ENCODE data around the gene HENMT1. TPM values are rescaled to one million over a fixed set of nuclear protein-coding genes. Genes with fewer than 3 reads are reported as not detected.

The HENMT1 gene
- total and polyA plus RNA-seq, 2 experiments from 2014 or later, result 7.2 to 7.6 TPM

GRCh38 chr1:108617724-108618056 is 43.2 kb downstream of the HENMT1 start:
- no peaks in the 10 kb centered on the region for H4K20me1 ChIP-seq (ENCODE audit: insufficient read depth)
- DNase-seq, result no peak
- TF ChIP-seq EZH2 (IDR thresholded peaks at IDR 0.05; ENCODE audit: insufficient read depth, poor library complexity, severe bottlenecking) (no peak), EZH2phosphoT487 (IDR thresholded peaks at IDR 0.05; ENCODE audit: insufficient read depth, low read depth) (no peak)
- no peak overlapping the region for H3K9ac ChIP-seq
- H3K4me3 ChIP-seq, result no peak overlapping the region
- no peak overlapping the region for H3K27ac ChIP-seq
- WGBS, 2 experiments (ENCODE audit: low coverage in 1 of 2, low lambda C conversion rate in 2 of 2, missing lambda C conversion rate in 2 of 2), result 94 to 96% methylated on average over 2 of the region's 2 CpGs
- no peak overlapping the region for H2AFZ ChIP-seq
- H3K9me3 ChIP-seq (ENCODE audit: low read depth), result no peaks in the 10 kb centered on the region
- no peaks in the 10 kb centered on the region for H3K4me1 ChIP-seq (ENCODE audit: insufficient read depth)
- H3K27me3 ChIP-seq (replicated peaks; ENCODE audit: insufficient read depth), result no peaks in the 10 kb centered on the region
- in situ Hi-C loops (cut with MboI), result no loop called here
- no peak overlapping the region for H3K4me2 ChIP-seq (ENCODE audit: unreplicated experiment)
- no peaks in the 10 kb centered on the region for H3K9me2 ChIP-seq (ENCODE audit: insufficient read depth)
- no peaks in the 10 kb centered on the region for H3K79me2 ChIP-seq (ENCODE audit: insufficient read depth)
- no peaks in the 10 kb centered on the region for H3F3A ChIP-seq (ENCODE audit: insufficient read depth)
- H3K36me3 ChIP-seq (ENCODE audit: low read depth), result no peaks in the 10 kb centered on the region

DNA sequence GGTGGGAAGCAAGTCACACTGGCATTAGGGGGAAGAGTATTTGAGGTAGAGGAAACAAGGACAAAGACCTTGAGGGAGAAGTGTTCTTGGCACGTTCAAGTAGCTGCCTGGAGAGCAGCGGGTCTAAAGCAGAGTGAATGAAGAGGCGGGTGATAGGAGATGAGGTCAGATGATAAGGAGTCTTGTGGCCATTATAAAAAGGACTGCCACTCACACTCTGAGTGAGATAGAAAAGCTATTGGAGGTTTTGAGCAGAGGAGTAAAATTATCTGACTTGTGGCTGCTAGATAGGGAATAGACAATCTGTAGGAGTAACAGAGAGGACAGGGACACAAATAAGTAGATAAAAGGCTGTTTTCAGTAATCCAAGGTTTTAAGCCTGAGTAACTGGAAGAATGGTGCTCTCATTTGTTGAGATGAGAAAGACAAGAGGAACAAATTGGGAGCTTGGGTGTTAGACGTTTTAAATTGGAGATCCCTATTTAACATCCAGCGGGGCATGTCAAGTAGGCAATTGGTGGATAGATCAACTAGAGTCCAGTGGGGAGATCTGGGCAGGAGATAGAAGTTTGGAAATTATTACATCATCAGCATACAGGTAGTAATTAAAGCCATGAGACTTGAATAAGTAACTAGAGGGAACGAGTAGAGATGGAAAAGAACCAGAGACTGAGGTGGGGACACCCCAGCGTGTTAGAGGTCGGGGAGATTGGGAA is 43.7 kb downstream of the HENMT1 start:
- Histone ChIP-seq H3K27me3 (replicated peaks; ENCODE audit: insufficient read depth) (no peaks in the 10 kb centered on the region), H3K4me2 (ENCODE audit: unreplicated experiment) (no peak overlapping the region), H3F3A (ENCODE audit: insufficient read depth) (no peaks in the 10 kb centered on the region), H3K9ac (no peak overlapping the region), H3K4me3 (no peak overlapping the region), H3K27ac (no peak overlapping the region), H3K79me2 (ENCODE audit: insufficient read depth) (no peaks in the 10 kb centered on the region), H3K4me1 (ENCODE audit: insufficient read depth) (no peaks in the 10 kb centered on the region), H3K9me2 (ENCODE audit: insufficient read depth) (no peaks in the 10 kb centered on the region), H3K36me3 (ENCODE audit: low read depth) (no peaks in the 10 kb centered on the region), H3K9me3 (ENCODE audit: low read depth) (no peaks in the 10 kb centered on the region), H2AFZ (no peak overlapping the region), H4K20me1 (ENCODE audit: insufficient read depth) (no peaks in the 10 kb centered on the region)
- in situ Hi-C loops (cut with MboI), result no loop called here
- WGBS, 2 experiments (ENCODE audit: low coverage in 1 of 2, low lambda C conversion rate in 2 of 2, missing lambda C conversion rate in 2 of 2), result 97 to 99% methylated on average over 8 of the region's 8 CpGs
- TF ChIP-seq EZH2phosphoT487 (IDR thresholded peaks at IDR 0.05; ENCODE audit: insufficient read depth, low read depth) (no peak), EZH2 (IDR thresholded peaks at IDR 0.05; ENCODE audit: insufficient read depth, poor library complexity, severe bottlenecking) (no peak)
- no peak for DNase-seq

- in situ Hi-C loops (cut with MboI), result no loop called here
- H3K9me2 ChIP-seq (ENCODE audit: insufficient read depth), result no peaks in the 10 kb centered on the region
- no peaks in the 10 kb centered on the region for H3F3A ChIP-seq (ENCODE audit: insufficient read depth)
- H4K20me1 ChIP-seq (ENCODE audit: insufficient read depth), result no peaks in the 10 kb centered on the region
- no peak overlapping the region for H3K4me3 ChIP-seq
- no peak overlapping the region for H3K27ac ChIP-seq
- H3K9me3 ChIP-seq (ENCODE audit: low read depth), result no peaks in the 10 kb centered on the region
- no peak overlapping the region for H2AFZ ChIP-seq
- DNase-seq, result no peak
- 38 to 42% methylated on average over 2 of the region's 2 CpGs for WGBS, 2 experiments (ENCODE audit: low coverage in 1 of 2, low lambda C conversion rate in 2 of 2, missing lambda C conversion rate in 2 of 2)
- no peak for TF ChIP-seq EZH2 (IDR thresholded peaks at IDR 0.05; ENCODE audit: insufficient read depth, poor library complexity, severe bottlenecking)
- TF ChIP-seq EZH2phosphoT487 (IDR thresholded peaks at IDR 0.05; ENCODE audit: insufficient read depth, low read depth), result no peak
- no peaks in the 10 kb centered on the region for H3K36me3 ChIP-seq (ENCODE audit: low read depth)
- H3K9ac ChIP-seq, result no peak overlapping the region
- H3K27me3 ChIP-seq (replicated peaks; ENCODE audit: insufficient read depth), result no peaks in the 10 kb centered on the region
- H3K4me1 ChIP-seq (ENCODE audit: insufficient read depth), result no peaks in the 10 kb centered on the region
- H3K79me2 ChIP-seq (ENCODE audit: insufficient read depth), result no peaks in the 10 kb centered on the region
- no peak overlapping the region for H3K4me2 ChIP-seq (ENCODE audit: unreplicated experiment)
Observed at GRCh38 chr1:108615544-108615943, 45.3 kb downstream of the HENMT1 start.

DNA sequence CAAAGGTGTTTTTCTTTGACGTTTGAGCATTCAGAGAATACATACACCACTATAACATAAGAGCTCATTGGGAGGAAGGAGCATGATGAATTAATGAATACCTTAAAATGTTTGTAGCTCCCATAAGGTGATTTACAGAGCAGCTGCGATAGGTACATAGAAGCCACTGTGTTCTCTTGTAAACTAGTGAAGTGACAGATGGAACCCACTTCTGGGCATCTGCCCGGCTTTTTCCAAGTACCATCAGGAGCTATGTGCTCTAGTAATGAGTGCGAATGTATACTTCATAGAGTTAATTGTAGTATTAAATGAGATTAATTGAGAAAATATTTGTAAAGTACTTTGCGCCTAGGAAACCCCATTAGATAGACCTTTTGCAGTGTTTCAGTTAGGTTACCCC is 48.4 kb downstream of the HENMT1 start:
- 90 to 91% methylated on average over 5 of the region's 5 CpGs for WGBS, 2 experiments (ENCODE audit: low coverage in 1 of 2, low lambda C conversion rate in 2 of 2, missing lambda C conversion rate in 2 of 2)

More for the DNA sequence above, 48.4 kb downstream of the HENMT1 start:
- in situ Hi-C loops (cut with MboI), result no loop called here
- Histone ChIP-seq H3F3A (ENCODE audit: insufficient read depth) (no peaks in the 10 kb centered on the region), H3K9ac (no peak overlapping the region), H3K9me2 (ENCODE audit: insufficient read depth) (no peaks in the 10 kb centered on the region), H3K4me3 (no peak overlapping the region), H4K20me1 (ENCODE audit: insufficient read depth) (no peaks in the 10 kb centered on the region), H3K9me3 (ENCODE audit: low read depth) (no peaks in the 10 kb centered on the region), H3K4me2 (ENCODE audit: unreplicated experiment) (no peak overlapping the region), H3K79me2 (ENCODE audit: insufficient read depth) (no peaks in the 10 kb centered on the region), H3K27me3 (replicated peaks; ENCODE audit: insufficient read depth) (no peaks in the 10 kb centered on the region), H3K4me1 (ENCODE audit: insufficient read depth) (no peaks in the 10 kb centered on the region; the same call in 1 of the 2 replicates), H3K36me3 (ENCODE audit: low read depth) (no peaks in the 10 kb centered on the region), H3K27ac (no peak overlapping the region), H2AFZ (no peak overlapping the region)
- TF ChIP-seq EZH2 (IDR thresholded peaks at IDR 0.05; ENCODE audit: insufficient read depth, poor library complexity, severe bottlenecking) (no peak), EZH2phosphoT487 (IDR thresholded peaks at IDR 0.05; ENCODE audit: insufficient read depth, low read depth) (no peak)
- no peak for DNase-seq

Data from GM23248 (cell line).